Natural killer cell (primary cell): ENCODE measurements around the gene PC. TPM values are rescaled to one million over a fixed set of nuclear protein-coding genes. Genes with fewer than 3 reads are reported as not detected.

Source experiments
- ATAC-seq, 3 donors: fragments of 150-1000 bp in 2 of 3; fragments of 200-7000 bp in 1 of 3; cut with Tn5 transposase; 1 replicate in 1 of 3; 2 replicates in 2 of 3; pipeline ENCODE4 v1.10.0; 2021; ENCODE audit warnings: mild to moderate bottlenecking in 2 of 3, moderate library complexity in 2 of 3
- DNase-seq, 2 donors: peaks; one replicate each; pipeline versions ENCODE4 v3.0.0 to v3.0.0-alpha.2; 2013 to 2021; ENCODE audit warnings: mixed read lengths in 1 of 2
- H3K27ac ChIP-seq: one replicate; pipeline ENCODE4 v1.5.1; 2013; ENCODE audit warnings: mild to moderate bottlenecking, low read length
- H3K27me3 ChIP-seq: one replicate; pipeline ENCODE4 v1.6.1; 2013; ENCODE audit warnings: low read length; ENCODE audit not compliant: control insufficient read depth, insufficient read depth
- H3K36me3 ChIP-seq: one replicate; pipeline ENCODE4 v1.6.1; 2013; ENCODE audit warnings: low read length; ENCODE audit not compliant: control insufficient read depth, insufficient read depth
- H3K4me1 ChIP-seq: one replicate; pipeline ENCODE4 v1.6.1; 2013; ENCODE audit warnings: low read length; ENCODE audit not compliant: control insufficient read depth, insufficient read depth
- H3K4me3 ChIP-seq: one replicate; pipeline ENCODE4 v1.5.1; 2013; ENCODE audit warnings: low read length
- H3K9me3 ChIP-seq: one replicate; pipeline ENCODE4 v1.6.1; 2013; ENCODE audit warnings: low read length; ENCODE audit not compliant: control insufficient read depth, insufficient read depth
- H3K27ac Mint-ChIP-seq, 2 donors: one replicate each; pipeline ENCODE4 v1.8.0; 2022; ENCODE audit warnings: mild to moderate bottlenecking in 2 of 2, mixed read lengths in 2 of 2, moderate library complexity in 1 of 2
- H3K27me3 Mint-ChIP-seq, 2 donors: one replicate each; pipeline ENCODE4 v1.8.0; 2022; ENCODE audit warnings: low read depth in 2 of 2, mixed read lengths in 2 of 2
- H3K36me3 Mint-ChIP-seq: one replicate; pipeline ENCODE4 v1.8.0; 2022; ENCODE audit warnings: mixed read lengths
- H3K4me1 Mint-ChIP-seq, 2 donors: one replicate each; pipeline ENCODE4 v1.8.0; 2022; ENCODE audit warnings: mixed read lengths in 2 of 2
- H3K4me3 Mint-ChIP-seq: one replicate; pipeline ENCODE4 v1.8.0; 2022; ENCODE audit warnings: mild to moderate bottlenecking, moderate library complexity, mixed read lengths
- H3K9me3 Mint-ChIP-seq, 2 donors: one replicate each; pipeline ENCODE4 v1.8.0; 2022; ENCODE audit warnings: mixed read lengths in 2 of 2
- CTCF ChIP-seq: fragments of 200-600 bp; IDR thresholded peaks from one replicate; pipeline ENCODE4 v1.8.0; 2022; ENCODE audit warnings: antibody characterized with exemption
- WGBS: methylation state at CpG from one replicate; pipeline ENCODE4 v1.1.7; 2013; ENCODE audit warnings: missing lambda C conversion rate; ENCODE audit not compliant: insufficient coverage; 5-methylcytosine and 5-hydroxymethylcytosine counted together
- intact Hi-C: fragments of 100-400 bp; cut with micrococcal nuclease; formaldehyde crosslinking; loops from one replicate; pipeline ENCODE4 v1.14.2; 2022
- total RNA-seq, 4 donors: library from RNA; stranded (reverse); fragments of 120-200 nt in 1 of 4; gene quantifications; one replicate each; pipeline versions ENCODE4 v1.2.3 to v1.2.4, GENCODE V29; 2013 to 2022

The PC gene
- total RNA-seq, 3 donors from 2014 or later (not counting 1 experiment from before 2014, with no cell fraction given), result 4.1 to 5.9 (median 4.6) TPM

GRCh38 chr11:66861774-66862558, 96.2 kb downstream of the PC start:
- Mint-ChIP-seq H3K36me3 (no peaks in the 10 kb centered on the region), H3K9me3 (no peaks in the 10 kb centered on the region), H3K4me1 (no peaks in the 10 kb centered on the region), H3K4me3 (no peak overlapping the region), H3K27me3 (no peaks in the 10 kb centered on the region), H3K27ac (no peak overlapping the region)
- H3K27ac ChIP-seq, result no peak overlapping the region
- peaks cover 3% of the 10 kb centered on the region for H3K4me1 ChIP-seq
- H3K36me3 ChIP-seq, result no peaks in the 10 kb centered on the region
- 95% methylated on average over 30 of the region's 30 CpGs for WGBS
- H3K9me3 ChIP-seq, result no peaks in the 10 kb centered on the region
- no peak overlapping the region for H3K4me3 ChIP-seq
- intact Hi-C loops, result no loop called here
- TF ChIP-seq CTCF, result no peak
- ATAC-seq, result no peak
- H3K27me3 ChIP-seq, result no peaks in the 10 kb centered on the region
- DNase-seq, result no peak

DNA sequence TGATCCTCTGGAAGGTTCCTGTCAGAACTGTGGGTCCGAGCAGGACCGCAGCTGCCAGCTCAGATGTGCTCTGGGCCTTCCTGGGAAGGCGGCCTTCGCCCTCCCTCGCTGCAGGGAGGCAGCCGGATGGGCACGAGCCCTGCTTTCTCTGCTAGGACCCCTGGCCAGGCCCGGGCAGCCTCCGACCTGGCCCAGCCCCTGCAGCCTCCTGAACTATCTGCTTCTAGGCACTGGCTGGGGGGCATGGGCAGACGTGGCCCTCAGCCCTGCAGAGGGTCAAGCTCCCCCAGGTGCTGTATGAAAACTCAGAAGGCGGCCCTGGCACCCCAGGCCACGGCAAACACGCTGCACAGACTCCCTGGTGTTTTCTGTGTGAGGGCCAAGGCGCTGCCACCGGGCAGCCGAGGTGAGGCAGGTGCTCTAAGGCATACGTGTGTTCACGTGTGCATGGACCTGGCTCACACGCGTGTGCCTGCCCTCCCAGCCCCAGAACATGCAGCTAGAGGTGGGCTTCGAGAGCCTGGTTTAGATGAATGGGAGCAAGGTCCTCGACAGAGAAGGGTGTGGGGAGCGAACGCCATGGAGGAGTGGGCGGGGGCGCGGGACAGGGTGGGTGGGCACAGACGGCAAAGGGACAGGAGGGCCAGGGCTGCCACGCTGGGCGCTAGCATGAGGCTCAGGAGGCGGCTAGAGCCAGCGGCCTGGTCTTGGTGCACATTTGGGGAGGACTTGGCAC, 97.0 kb downstream of the PC start:
- Mint-ChIP-seq H3K9me3 (no peaks in the 10 kb centered on the region), H3K36me3 (no peaks in the 10 kb centered on the region), H3K27me3 (no peaks in the 10 kb centered on the region), H3K4me3 (no peak overlapping the region), H3K4me1 (no peaks in the 10 kb centered on the region), H3K27ac (no peak overlapping the region)
- ATAC-seq (no peak), DNase-seq (no peak)
- no peak for TF ChIP-seq CTCF
- WGBS, result 96% methylated on average over 32 of the region's 32 CpGs
- H3K27ac ChIP-seq, result no peak overlapping the region
- no peaks in the 10 kb centered on the region for H3K27me3 ChIP-seq
- no peaks in the 10 kb centered on the region for H3K36me3 ChIP-seq
- H3K9me3 ChIP-seq, result no peaks in the 10 kb centered on the region
- no peak overlapping the region for H3K4me3 ChIP-seq
- intact Hi-C loops, result no loop called here
- H3K4me1 ChIP-seq, result peaks cover 3% of the 10 kb centered on the region

DNA sequence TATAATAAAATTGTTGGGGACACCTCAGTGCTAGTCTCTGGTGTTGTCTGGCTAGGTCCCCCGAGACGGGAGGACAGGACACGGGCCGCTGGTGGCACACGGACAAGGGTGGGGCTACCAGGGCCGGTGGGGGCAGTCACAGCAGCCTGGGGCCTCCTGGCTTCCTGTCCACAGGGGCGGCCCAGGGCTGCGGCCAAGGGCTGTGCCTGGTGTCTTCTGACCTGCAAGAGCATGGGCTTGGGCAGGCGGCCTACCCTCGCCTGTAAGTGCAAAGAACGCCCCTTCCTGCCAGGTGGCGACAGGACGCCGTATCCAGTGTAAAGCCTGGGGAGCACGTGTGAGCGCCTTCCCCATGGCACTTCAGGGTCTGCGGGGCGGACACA, 97.7 kb downstream of the PC start:
- Histone ChIP-seq H3K9me3 (no peaks in the 10 kb centered on the region), H3K36me3 (no peaks in the 10 kb centered on the region), H3K27ac (no peak overlapping the region), H3K4me3 (no peak overlapping the region), H3K4me1 (peaks cover 9% of the 10 kb centered on the region), H3K27me3 (no peaks in the 10 kb centered on the region)
- WGBS, result 88% methylated on average over 18 of the region's 18 CpGs
- H3K4me1 Mint-ChIP-seq, result peaks cover 0 to 5% of the 10 kb centered on the region in 2 donors
- H3K9me3 Mint-ChIP-seq, result no peaks in the 10 kb centered on the region
- no peaks in the 10 kb centered on the region for H3K36me3 Mint-ChIP-seq
- intact Hi-C loops, result no loop called here
- H3K27ac Mint-ChIP-seq, result no peak overlapping the region
- H3K4me3 Mint-ChIP-seq, result no peak overlapping the region
- no peaks in the 10 kb centered on the region for H3K27me3 Mint-ChIP-seq
- ATAC-seq (no peak), DNase-seq (no peak)
- no peak for TF ChIP-seq CTCF
